HG02852 (cell line): ENCODE results near the gene KCNK16.
A peak's percentile ranks its signal among the peaks of the same experiment; 100 is the strongest.

Experiments used
- ATAC-seq: cut with Tn5 transposase; IDR thresholded peaks from one replicate; pipeline ENCODE4 v1.9.1; 2021; ENCODE audit warnings: mild to moderate bottlenecking, moderate library complexity; ENCODE audit not compliant: unreplicated experiment

Gene KCNK16

GRCh38 chr6:39322306-39322850, at the start of gene KCNK16:
KCNK16 (minus strand) TSS chr6:39322702; CDS start chr6:39322540, 162 bp downstream.
- no peak for ATAC-seq

GRCh38 chr6:39370390-39370789, 47.9 kb upstream of the KCNK16 start:
- no peak for ATAC-seq

- ATAC-seq: no peak
Observed at GRCh38 chr6:39369987-39370386, 47.5 kb upstream of the KCNK16 start.

- ATAC-seq: no peak
Observed at GRCh38 chr6:39367700-39368099, 45.2 kb upstream of the KCNK16 start.

- no peak for ATAC-seq
Observed at GRCh38 chr6:39366931-39367618, 44.6 kb upstream of the KCNK16 start.

- ATAC-seq: no peak
Observed at GRCh38 chr6:39365281-39366074, 43.0 kb upstream of the KCNK16 start.

- ATAC-seq: no peak
Observed at GRCh38 chr6:39363280-39363679, 40.8 kb upstream of the KCNK16 start.

GRCh38 chr6:39362487-39362865, 40.0 kb upstream of the KCNK16 start:
- ATAC-seq: no peak

GRCh38 chr6:39361657-39362486, 39.4 kb upstream of the KCNK16 start:
- ATAC-seq: no peak

GRCh38 chr6:39360378-39360777, 37.9 kb upstream of the KCNK16 start:
- no peak for ATAC-seq

GRCh38 chr6:39357998-39358686, 35.6 kb upstream of the KCNK16 start:
- no peak for ATAC-seq

GRCh38 chr6:39353698-39354315, 31.3 kb upstream of the KCNK16 start:
- no peak for ATAC-seq

- no peak for ATAC-seq
Observed at GRCh38 chr6:39350723-39351505, 28.4 kb upstream of the KCNK16 start.

GRCh38 chr6:39348740-39349139, 26.2 kb upstream of the KCNK16 start:
- ATAC-seq: no peak

GRCh38 chr6:39347906-39348585, 25.5 kb upstream of the KCNK16 start:
- peak; percentile 46 for ATAC-seq

GRCh38 chr6:39347206-39347605, 24.7 kb upstream of the KCNK16 start:
- ATAC-seq: no peak

- no peak for ATAC-seq
Observed at GRCh38 chr6:39344821-39345280, 22.3 kb upstream of the KCNK16 start.

- ATAC-seq: no peak
Observed at GRCh38 chr6:39343396-39343870, 20.9 kb upstream of the KCNK16 start.
